Smooth muscle cell (in vitro differentiated cells): ENCODE results near the gene ITGB1BP2. TPM values are rescaled to one million over a fixed set of nuclear protein-coding genes. Genes with fewer than 3 reads are reported as not detected.
"Not testable (repeated sequence)": the region's sequence is repeated elsewhere in the genome, so short reads cannot be mapped to it uniquely, and the experiment has no call there.

Experiments used
- DNase-seq: peaks from one replicate; lab custom pipeline; 2025; ENCODE audit not compliant: unreplicated experiment; lab: John Stamatoyannopoulos, UW
- H2AFZ ChIP-seq: fragments of 200-600 bp; sonication (generic); 2 replicates; pipeline ENCODE4 v1.6.0; 2016; ENCODE audit warnings: antibody characterized with exemption, low read depth, mild to moderate bottlenecking
- H3F3A ChIP-seq: fragments of 200-600 bp; sonication (generic); 2 replicates; pipeline ENCODE4 v1.6.0; 2017; ENCODE audit warnings: antibody characterized with exemption, low read depth
- H3K27ac ChIP-seq: fragments of 200-600 bp; sonication (generic); 2 replicates; pipeline ENCODE4 v1.5.1; 2016; ENCODE audit warnings: low read depth, mild to moderate bottlenecking
- H3K27me3 ChIP-seq: fragments of 200-600 bp; sonication (generic); 2 replicates; pipeline ENCODE4 v1.6.1; 2016; ENCODE audit warnings: low read depth, mild to moderate bottlenecking
- H3K36me3 ChIP-seq: fragments of 200-600 bp; sonication (generic); 2 replicates; pipeline ENCODE4 v1.5.1; 2016; ENCODE audit warnings: low read depth
- H3K4me1 ChIP-seq: fragments of 200-600 bp; sonication (generic); 2 replicates; pipeline ENCODE4 v1.5.1; 2016; ENCODE audit warnings: low read depth
- H3K4me2 ChIP-seq: fragments of 200-600 bp; sonication (generic); 2 replicates; pipeline ENCODE4 v1.6.0; 2016; ENCODE audit warnings: mild to moderate bottlenecking
- H3K4me3 ChIP-seq: fragments of 200-600 bp; sonication (generic); 2 replicates; pipeline ENCODE4 v1.5.1; 2016; ENCODE audit warnings: mild to moderate bottlenecking
- H3K79me2 ChIP-seq: fragments of 200-600 bp; sonication (generic); 2 replicates; pipeline ENCODE4 v1.6.0; 2016; ENCODE audit warnings: low read depth, mild to moderate bottlenecking
- H3K9ac ChIP-seq: fragments of 200-600 bp; sonication (generic); 2 replicates; pipeline ENCODE4 v1.6.0; 2016; ENCODE audit warnings: low read depth
- H3K9me3 ChIP-seq: fragments of 200-600 bp; sonication (generic); replicated peaks from 2 replicates; pipeline ENCODE4 v1.5.1; 2016; ENCODE audit warnings: low read depth
- H4K20me1 ChIP-seq: fragments of 200-600 bp; sonication (generic); 2 replicates; pipeline ENCODE4 v1.6.0; 2016; ENCODE audit warnings: low read depth
- WGBS: methylation state at CpG from one replicate; pipeline ENCODE4 v1.1.7; 2016; ENCODE audit warnings: low lambda C conversion rate; 5-methylcytosine and 5-hydroxymethylcytosine counted together
- polyA plus RNA-seq: library from polyadenylated mRNA; unstranded; fragments of >200 nt; fragmentation: Nextera tagmentation; extraction: Ambion mirVana; gene quantifications from 2 replicates; pipeline ENCODE4 v1.2.1, GENCODE V29; 2016
- total RNA-seq: library from RNA; depleted of rRNA; stranded (reverse); fragments of >200 nt; gene quantifications from 2 replicates; pipeline ENCODE4 v1.2.3, GENCODE V29; 2014

ITGB1BP2 gene
- total and polyA plus RNA-seq, 2 experiments from 2014 or later = 2.0 TPM; not detected in 1

DNA sequence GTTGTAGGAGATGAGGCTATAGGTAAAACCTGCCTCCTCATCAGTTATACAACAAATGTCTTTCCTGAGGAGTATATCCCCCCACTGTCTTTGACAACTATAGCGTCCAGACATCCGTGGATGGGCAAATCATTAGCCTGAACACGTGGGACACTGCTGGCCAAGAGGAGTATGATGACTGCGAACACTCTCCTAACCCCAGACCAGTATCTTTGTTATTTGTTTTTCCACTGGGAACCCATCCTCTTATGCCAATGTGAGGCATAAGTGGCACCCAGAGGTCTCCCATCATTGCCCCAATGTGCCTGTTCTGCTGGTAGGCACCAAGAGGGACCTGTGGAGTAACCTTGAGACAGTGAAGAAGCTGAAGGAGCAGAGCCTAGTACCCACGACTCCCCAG lies 50.9 kb downstream of the ITGB1BP2 start:
- H3K4me2 ChIP-seq, H4K20me1 ChIP-seq, H3K36me3 ChIP-seq, H3F3A ChIP-seq, H3K27me3 ChIP-seq, H3K79me2 ChIP-seq, H3K4me3 ChIP-seq, H3K9me3 ChIP-seq, DNase-seq, H2AFZ ChIP-seq, H3K27ac ChIP-seq, H3K9ac ChIP-seq, H3K4me1 ChIP-seq: not testable (repeated sequence)
- 63% methylated on average over 5 of the region's 5 CpGs for WGBS

Other genes starting within 250 kb of the ITGB1BP2 start
- 27.4 and 27.6 TPM in 2 replicates for gene SNX12, start 233.4 kb upstream of the ITGB1BP2 start, total RNA-seq
- 6.4 and 11.8 TPM in 2 replicates for gene SNX12, start 233.4 kb upstream of the ITGB1BP2 start, polyA plus RNA-seq
- gene FOXO4, start 205.9 kb upstream of the ITGB1BP2 start, total RNA-seq = 3.9 and 4.1 TPM in 2 replicates
- 2.1 and 3.4 TPM in 2 replicates for gene FOXO4, start 205.9 kb upstream of the ITGB1BP2 start, polyA plus RNA-seq
- gene CXorf65, start 195.0 kb upstream of the ITGB1BP2 start, total RNA-seq = not detected in 2 replicates
- gene CXorf65, start 195.0 kb upstream of the ITGB1BP2 start, polyA plus RNA-seq = not detected in 2 replicates
- not detected in 2 replicates for gene IL2RG, start 190.2 kb upstream of the ITGB1BP2 start, total RNA-seq
- gene IL2RG, start 190.2 kb upstream of the ITGB1BP2 start, polyA plus RNA-seq = not detected in 2 replicates
- 19.6 and 25.4 TPM in 2 replicates for gene MED12, start 183.2 kb upstream of the ITGB1BP2 start, total RNA-seq
- 11.8 and 13.6 TPM in 2 replicates for gene MED12, start 183.2 kb upstream of the ITGB1BP2 start, polyA plus RNA-seq
- gene NLGN3, start 156.9 kb upstream of the ITGB1BP2 start, total RNA-seq = 0.13 and 0.40 TPM in 2 replicates
- 0.18 and 1.5 TPM in 2 replicates for gene NLGN3, start 156.9 kb upstream of the ITGB1BP2 start, polyA plus RNA-seq
- not detected in 2 replicates for gene GJB1, start 78.5 kb upstream of the ITGB1BP2 start, total RNA-seq
- gene GJB1, start 78.5 kb upstream of the ITGB1BP2 start, polyA plus RNA-seq = not detected in 2 replicates
- 26.9 and 29.5 TPM in 2 replicates for gene ZMYM3, start 47.6 kb upstream of the ITGB1BP2 start, total RNA-seq
- 9.0 and 10.5 TPM in 2 replicates for gene ZMYM3, start 47.6 kb upstream of the ITGB1BP2 start, polyA plus RNA-seq
- gene NONO, start 18.1 kb upstream of the ITGB1BP2 start, total RNA-seq = 255 and 256 TPM in 2 replicates
- 174 and 192 TPM in 2 replicates for gene NONO, start 18.1 kb upstream of the ITGB1BP2 start, polyA plus RNA-seq
- gene TAF1, start 64.6 kb downstream of the ITGB1BP2 start, total RNA-seq = 14.0 and 20.3 TPM in 2 replicates
- 2.7 and 3.2 TPM in 2 replicates for gene TAF1, start 64.6 kb downstream of the ITGB1BP2 start, polyA plus RNA-seq
- gene OGT, start 231.4 kb downstream of the ITGB1BP2 start, total RNA-seq = 67.4 and 79.3 TPM in 2 replicates
- gene OGT, start 231.4 kb downstream of the ITGB1BP2 start, polyA plus RNA-seq = 13.2 and 22.5 TPM in 2 replicates